ENCODE data around the gene NFATC3.

The NFATC3 gene

GRCh38 chr16:68190736-68191510 lies 105.8 kb downstream of the NFATC3 start:
- no peak for DNase-seq

- no peak for DNase-seq
Measured at GRCh38 chr16:68194251-68194650, 109.1 kb downstream of the NFATC3 start.

GRCh38 chr16:68197250-68197649 lies 112.1 kb downstream of the NFATC3 start:
- DNase-seq, result no peak

GRCh38 chr16:68200088-68200783 lies 115.1 kb downstream of the NFATC3 start:
- no peak for DNase-seq

GRCh38 chr16:68202091-68202519 lies 116.9 kb downstream of the NFATC3 start:
- DNase-seq, result peak; percentile 17

- DNase-seq, result no peak
Measured at GRCh38 chr16:68206245-68206644, 121.1 kb downstream of the NFATC3 start.

- DNase-seq, result no peak
Measured at GRCh38 chr16:68214726-68215125, 129.6 kb downstream of the NFATC3 start.

- no peak for DNase-seq
Measured at GRCh38 chr16:68215302-68215701, 130.1 kb downstream of the NFATC3 start.

- DNase-seq, result no peak
Measured at GRCh38 chr16:68216240-68216639, 131.1 kb downstream of the NFATC3 start.

GRCh38 chr16:68217506-68217905 lies 132.3 kb downstream of the NFATC3 start:
- DNase-seq, result no peak

- no peak for DNase-seq
Measured at GRCh38 chr16:68219725-68220351, 134.7 kb downstream of the NFATC3 start.

- DNase-seq, result no peak
Measured at GRCh38 chr16:68223072-68223471, 137.9 kb downstream of the NFATC3 start.

- peak; percentile 51 for DNase-seq
Measured at GRCh38 chr16:68226116-68226515, 140.9 kb downstream of the NFATC3 start.

- no peak for DNase-seq
Measured at GRCh38 chr16:68227183-68227793, 142.1 kb downstream of the NFATC3 start.

- no peak for DNase-seq
Measured at GRCh38 chr16:68227850-68228553, 142.8 kb downstream of the NFATC3 start.

- no peak for DNase-seq
Measured at GRCh38 chr16:68228652-68229051, 143.5 kb downstream of the NFATC3 start.

- DNase-seq, result peak; percentile 75
Measured at GRCh38 chr16:68229431-68230175, 144.4 kb downstream of the NFATC3 start.

GRCh38 chr16:68230176-68230571 lies 145.0 kb downstream of the NFATC3 start:
- DNase-seq, result no peak

GRCh38 chr16:68230956-68231355 lies 145.8 kb downstream of the NFATC3 start:
- no peak for DNase-seq

GRCh38 chr16:68231384-68232136 lies 146.4 kb downstream of the NFATC3 start:
- DNase-seq, result no peak

- no peak for DNase-seq
Measured at GRCh38 chr16:68232335-68232734, 147.2 kb downstream of the NFATC3 start.

Measured in retina (tissue), 1 donor.